Measurements from ENCODE around the gene DIRAS2.

DNA sequence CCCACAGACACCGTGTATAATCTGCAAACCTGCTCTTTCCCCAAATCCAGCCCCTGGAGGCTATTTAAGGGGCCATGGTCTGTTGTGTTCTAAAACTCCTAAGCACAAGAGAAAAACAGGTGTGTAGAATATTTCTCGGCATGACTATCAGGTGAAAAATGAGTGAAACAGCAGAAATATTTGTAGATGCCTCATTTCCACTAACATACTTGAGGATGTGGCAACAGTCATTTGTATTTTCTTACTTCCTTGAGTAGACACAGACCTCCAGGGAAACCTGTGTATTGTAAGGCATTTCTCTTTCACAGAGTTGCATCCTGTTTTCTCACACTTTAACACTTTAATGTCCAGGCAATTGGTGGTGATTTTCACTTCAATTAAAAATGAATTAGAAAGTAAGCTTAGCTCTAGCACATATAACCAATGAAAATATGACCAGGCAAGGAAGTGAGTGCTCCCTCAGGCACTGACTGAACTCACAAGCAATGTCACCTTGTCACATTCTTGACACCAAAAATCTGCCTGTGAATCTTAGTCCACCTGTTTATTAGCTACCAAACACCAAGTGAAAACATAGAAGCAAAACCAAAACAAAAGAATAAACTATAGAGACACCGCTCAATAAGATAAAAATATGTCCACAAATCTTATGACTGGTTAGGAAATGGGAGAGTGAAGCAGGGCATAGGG lies 64.4 kb downstream of the DIRAS2 start:
- TF ChIP-seq, protein P1, sequence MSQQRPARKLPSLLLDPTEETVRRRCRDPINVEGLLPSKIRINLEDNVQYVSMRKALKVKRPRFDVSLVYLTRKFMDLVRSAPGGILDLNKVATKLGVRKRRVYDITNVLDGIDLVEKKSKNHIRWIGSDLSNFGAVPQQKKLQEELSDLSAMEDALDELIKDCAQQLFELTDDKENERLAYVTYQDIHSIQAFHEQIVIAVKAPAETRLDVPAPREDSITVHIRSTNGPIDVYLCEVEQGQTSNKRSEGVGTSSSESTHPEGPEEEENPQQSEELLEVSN (IDR thresholded peaks at IDR 0.05; ENCODE audit: borderline replicate concordance, low read depth), result no peak
- no peak for TF ChIP-seq POLR2AphosphoS2 (conservative IDR thresholded peaks at IDR 0.05; ENCODE audit: low read length)
- TF ChIP-seq, protein P2, sequence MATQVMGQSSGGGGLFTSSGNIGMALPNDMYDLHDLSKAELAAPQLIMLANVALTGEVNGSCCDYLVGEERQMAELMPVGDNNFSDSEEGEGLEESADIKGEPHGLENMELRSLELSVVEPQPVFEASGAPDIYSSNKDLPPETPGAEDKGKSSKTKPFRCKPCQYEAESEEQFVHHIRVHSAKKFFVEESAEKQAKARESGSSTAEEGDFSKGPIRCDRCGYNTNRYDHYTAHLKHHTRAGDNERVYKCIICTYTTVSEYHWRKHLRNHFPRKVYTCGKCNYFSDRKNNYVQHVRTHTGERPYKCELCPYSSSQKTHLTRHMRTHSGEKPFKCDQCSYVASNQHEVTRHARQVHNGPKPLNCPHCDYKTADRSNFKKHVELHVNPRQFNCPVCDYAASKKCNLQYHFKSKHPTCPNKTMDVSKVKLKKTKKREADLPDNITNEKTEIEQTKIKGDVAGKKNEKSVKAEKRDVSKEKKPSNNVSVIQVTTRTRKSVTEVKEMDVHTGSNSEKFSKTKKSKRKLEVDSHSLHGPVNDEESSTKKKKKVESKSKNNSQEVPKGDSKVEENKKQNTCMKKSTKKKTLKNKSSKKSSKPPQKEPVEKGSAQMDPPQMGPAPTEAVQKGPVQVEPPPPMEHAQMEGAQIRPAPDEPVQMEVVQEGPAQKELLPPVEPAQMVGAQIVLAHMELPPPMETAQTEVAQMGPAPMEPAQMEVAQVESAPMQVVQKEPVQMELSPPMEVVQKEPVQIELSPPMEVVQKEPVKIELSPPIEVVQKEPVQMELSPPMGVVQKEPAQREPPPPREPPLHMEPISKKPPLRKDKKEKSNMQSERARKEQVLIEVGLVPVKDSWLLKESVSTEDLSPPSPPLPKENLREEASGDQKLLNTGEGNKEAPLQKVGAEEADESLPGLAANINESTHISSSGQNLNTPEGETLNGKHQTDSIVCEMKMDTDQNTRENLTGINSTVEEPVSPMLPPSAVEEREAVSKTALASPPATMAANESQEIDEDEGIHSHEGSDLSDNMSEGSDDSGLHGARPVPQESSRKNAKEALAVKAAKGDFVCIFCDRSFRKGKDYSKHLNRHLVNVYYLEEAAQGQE (IDR thresholded peaks at IDR 0.05), result no peak
- TF ChIP-seq, protein P3, sequence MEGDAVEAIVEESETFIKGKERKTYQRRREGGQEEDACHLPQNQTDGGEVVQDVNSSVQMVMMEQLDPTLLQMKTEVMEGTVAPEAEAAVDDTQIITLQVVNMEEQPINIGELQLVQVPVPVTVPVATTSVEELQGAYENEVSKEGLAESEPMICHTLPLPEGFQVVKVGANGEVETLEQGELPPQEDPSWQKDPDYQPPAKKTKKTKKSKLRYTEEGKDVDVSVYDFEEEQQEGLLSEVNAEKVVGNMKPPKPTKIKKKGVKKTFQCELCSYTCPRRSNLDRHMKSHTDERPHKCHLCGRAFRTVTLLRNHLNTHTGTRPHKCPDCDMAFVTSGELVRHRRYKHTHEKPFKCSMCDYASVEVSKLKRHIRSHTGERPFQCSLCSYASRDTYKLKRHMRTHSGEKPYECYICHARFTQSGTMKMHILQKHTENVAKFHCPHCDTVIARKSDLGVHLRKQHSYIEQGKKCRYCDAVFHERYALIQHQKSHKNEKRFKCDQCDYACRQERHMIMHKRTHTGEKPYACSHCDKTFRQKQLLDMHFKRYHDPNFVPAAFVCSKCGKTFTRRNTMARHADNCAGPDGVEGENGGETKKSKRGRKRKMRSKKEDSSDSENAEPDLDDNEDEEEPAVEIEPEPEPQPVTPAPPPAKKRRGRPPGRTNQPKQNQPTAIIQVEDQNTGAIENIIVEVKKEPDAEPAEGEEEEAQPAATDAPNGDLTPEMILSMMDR (IDR thresholded peaks at IDR 0.05), result no peak
- no peak for TF ChIP-seq POLR2A (IDR thresholded peaks at IDR 0.05; ENCODE audit: low read length)
- TF ChIP-seq MAFK (IDR thresholded peaks at IDR 0.05; ENCODE audit: partially characterized antibody), result no peak
- TF ChIP-seq ZFP36 (IDR thresholded peaks at IDR 0.05; ENCODE audit: borderline replicate concordance, partially characterized antibody), result no peak
- TF ChIP-seq, protein P4, sequence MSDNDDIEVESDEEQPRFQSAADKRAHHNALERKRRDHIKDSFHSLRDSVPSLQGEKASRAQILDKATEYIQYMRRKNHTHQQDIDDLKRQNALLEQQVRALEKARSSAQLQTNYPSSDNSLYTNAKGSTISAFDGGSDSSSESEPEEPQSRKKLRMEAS (IDR thresholded peaks at IDR 0.05), result no peak
- TF ChIP-seq, protein P5, sequence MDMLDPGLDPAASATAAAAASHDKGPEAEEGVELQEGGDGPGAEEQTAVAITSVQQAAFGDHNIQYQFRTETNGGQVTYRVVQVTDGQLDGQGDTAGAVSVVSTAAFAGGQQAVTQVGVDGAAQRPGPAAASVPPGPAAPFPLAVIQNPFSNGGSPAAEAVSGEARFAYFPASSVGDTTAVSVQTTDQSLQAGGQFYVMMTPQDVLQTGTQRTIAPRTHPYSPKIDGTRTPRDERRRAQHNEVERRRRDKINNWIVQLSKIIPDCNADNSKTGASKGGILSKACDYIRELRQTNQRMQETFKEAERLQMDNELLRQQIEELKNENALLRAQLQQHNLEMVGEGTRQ (IDR thresholded peaks at IDR 0.05), result no peak
- no peak for TF ChIP-seq RAD21 (conservative IDR thresholded peaks at IDR 0.05 in 1 of 2, IDR thresholded peaks at IDR 0.05 in 1 of 2)
- TF ChIP-seq MYC (IDR thresholded peaks at IDR 0.05; ENCODE audit: borderline replicate concordance, low read length), result no peak
- no peak for TF ChIP-seq CHD2 (IDR thresholded peaks at IDR 0.05; ENCODE audit: low read length, partially characterized antibody)
- no peak for TF ChIP-seq HDAC2 (IDR thresholded peaks at IDR 0.05)

All from A549 (cell line).